GM08714 (cell line): Measurements from ENCODE around the gene SUPV3L1.

ENCODE experiments used
- H3K4me3 ChIP-seq: fragments of 200-500 bp; sonication (Bioruptor generic); 2 replicates; pipeline ENCODE4 v1.5.1; 2014; ENCODE audit warnings: mild to moderate bottlenecking, low read length, inconsistent platforms
- ZNF274 ChIP-seq: IDR thresholded peaks from 2 replicates; pipeline ENCODE4 v1.6.1; 2012; ENCODE audit warnings: mild to moderate bottlenecking, low read depth, low read length

The SUPV3L1 gene

DNA sequence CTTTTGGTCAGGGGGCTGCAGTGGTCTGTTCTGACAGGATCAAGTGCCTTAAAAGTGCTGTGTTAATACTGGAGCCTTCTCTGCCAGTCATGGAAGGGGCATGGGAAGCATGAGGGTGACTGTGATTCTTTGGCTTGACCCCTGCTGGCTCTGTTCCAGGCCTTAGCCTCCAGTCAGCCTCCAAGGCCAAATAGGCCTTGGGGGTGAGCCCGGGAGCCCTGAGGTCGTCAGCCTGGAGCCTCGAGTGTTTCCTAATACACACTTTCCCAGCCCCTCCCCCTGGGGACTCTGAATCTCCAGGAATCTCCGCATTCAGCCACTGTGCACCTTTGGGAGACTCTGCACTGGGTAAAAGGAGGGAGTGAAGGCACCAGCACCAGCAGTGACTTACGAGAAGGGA, 50.1 kb downstream of the SUPV3L1 start:
- no peak overlapping the region for H3K4me3 ChIP-seq
- TF ChIP-seq ZNF274, result no peak

DNA sequence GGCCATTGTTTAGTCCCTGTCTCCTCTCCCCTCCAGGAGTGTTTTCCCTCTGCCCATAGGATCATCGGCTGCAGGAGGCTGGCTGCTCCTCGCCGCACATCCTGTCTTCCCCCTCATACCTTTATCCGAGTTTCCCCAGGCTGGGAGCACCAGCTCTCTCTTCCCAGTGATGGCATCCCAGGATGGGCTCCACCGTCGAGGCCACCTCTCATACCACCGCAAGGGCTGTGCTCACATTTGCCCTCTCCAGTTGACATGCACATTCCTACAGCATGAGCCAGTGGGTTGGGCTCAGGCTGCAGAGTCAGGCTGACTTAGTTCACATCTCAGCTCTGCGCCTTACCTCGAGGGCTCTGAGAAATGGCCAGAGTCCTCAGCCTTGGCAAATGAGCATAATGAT, 52.2 kb downstream of the SUPV3L1 start:
- TF ChIP-seq ZNF274, result no peak
- H3K4me3 ChIP-seq, result no peak overlapping the region

DNA sequence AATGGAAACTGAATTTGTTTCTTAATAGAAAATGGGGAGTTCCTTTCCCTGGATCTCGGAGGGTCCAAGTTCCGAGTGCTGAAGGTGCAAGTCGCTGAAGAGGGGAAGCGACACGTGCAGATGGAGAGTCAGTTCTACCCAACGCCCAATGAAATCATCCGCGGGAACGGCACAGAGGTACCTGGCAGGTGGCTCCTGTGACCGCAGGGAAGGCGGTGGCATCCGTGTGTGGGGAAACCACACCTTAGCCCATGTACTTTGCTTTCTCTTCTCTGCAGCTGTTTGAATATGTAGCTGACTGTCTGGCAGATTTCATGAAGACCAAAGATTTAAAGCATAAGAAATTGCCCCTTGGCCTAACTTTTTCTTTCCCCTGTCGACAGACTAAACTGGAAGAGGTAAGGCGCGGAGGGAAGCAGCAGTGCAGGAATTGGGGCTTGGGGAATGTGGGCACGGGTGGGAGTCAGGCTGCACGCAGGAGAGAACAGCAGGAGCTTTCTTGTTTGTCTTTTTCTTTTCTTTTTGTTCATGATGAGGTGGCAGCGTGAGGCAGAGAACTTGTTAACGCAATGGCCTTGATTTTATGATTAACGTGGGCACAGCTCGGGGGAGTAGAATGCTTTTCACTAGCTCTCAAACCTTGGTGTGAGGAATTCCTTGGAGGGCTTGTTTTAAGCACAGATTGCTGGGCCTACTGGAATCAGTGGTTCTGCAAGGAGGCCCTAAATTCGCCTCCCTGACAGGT, 52.9 kb downstream of the SUPV3L1 start:
- TF ChIP-seq ZNF274, result no peak
- H3K4me3 ChIP-seq, result no peak overlapping the region

DNA sequence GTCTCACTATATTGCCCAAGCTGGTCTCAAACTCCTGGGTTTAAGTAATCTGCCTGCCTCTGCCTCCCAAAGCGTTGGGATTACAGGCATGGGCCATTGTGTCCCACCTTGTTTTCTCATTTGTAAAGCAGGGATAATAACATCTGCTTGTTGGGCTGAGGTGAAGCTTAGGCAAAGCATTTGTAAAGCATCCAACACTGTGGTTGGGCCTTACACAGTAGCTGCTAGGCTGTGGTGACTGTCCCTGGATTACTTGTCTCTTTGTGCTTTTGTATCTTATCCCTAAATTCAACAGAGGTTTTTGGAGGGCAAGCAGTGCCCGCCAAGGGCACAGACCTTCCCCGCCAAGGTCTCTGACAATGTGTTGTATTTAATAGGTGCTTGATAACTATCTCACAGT, 54.4 kb downstream of the SUPV3L1 start:
- H3K4me3 ChIP-seq, result no peak overlapping the region
- no peak for TF ChIP-seq ZNF274

DNA sequence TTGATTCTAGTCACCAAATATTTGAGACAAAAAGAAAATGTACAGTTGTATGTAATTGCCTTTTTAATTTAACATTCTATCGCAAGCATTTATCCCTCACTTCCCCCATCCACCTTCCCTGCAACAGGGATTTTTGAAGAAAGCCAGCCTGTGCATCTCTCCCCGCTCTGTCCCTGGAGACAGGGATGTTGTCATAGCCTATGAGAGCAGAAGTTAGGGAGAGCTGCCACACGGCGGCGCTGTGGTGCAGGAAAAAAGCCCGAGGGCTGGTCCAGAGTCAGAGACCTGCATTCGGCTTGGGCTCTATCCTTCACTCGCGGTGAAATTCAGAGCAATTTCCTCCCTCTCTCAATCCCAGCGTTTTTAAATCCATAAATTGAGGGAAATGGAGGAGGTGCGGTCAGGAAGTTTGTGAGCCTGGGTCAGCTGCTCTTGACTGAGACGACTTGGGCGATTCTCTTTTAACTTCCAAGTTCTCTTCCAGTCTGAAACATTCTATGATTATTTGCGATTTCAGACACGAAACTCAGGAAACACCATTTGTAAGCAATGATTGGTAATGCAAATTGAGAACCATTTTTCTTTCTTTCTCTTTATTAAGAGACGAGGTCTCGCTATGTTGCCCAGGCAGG, 57.6 kb downstream of the SUPV3L1 start:
- TF ChIP-seq ZNF274, result no peak
- H3K4me3 ChIP-seq, result no peak overlapping the region

DNA sequence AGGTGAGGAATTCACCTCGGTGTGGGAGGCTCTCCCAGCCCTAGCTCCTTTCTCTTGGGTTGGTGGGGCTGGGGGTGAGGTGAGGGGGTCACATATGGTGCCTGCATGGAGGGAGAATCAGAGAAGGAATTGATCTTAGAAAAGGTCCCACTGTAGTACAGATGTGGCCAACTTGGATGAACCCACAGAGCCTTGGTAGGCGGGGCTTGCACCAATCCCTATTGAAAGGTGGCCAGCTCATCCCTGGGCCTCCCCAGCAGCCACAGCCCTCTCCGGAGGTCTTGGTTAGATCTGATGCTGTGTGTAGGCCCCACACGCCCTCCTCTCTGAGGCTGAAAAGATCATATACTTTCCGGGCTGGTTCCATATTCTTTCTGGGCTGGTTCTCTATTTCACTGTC, 59.1 kb downstream of the SUPV3L1 start:
- no peak overlapping the region for H3K4me3 ChIP-seq
- no peak for TF ChIP-seq ZNF274

DNA sequence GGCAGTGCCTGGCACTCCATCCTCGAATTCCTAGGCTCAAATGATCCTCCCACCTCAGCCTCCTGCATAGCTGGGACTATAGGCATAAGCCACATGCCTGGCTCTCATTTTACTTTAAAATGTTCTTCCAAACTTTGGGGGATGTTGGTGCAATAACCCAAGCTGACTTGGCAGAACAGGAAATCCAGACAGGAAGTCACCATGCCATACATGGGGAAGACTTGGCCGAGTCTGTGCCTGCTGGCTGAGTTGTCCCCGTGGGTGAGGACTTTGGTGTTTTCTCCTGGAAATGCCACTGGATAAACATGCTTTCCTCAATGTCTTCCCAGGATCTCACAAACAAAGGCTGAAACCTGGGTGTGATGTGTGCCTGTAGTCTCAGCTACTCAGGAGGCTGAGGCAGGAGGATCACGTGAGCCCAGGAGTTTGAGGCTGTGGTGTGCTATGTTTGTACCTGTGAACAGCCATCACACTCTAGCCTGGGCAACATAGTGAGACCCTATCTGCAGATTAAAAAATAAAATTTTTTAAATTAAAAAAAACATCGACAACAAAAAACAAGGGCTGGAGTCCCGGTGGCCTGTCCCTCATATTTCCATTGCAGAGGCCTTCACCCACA, 59.9 kb downstream of the SUPV3L1 start:
- no peak overlapping the region for H3K4me3 ChIP-seq
- no peak for TF ChIP-seq ZNF274

DNA sequence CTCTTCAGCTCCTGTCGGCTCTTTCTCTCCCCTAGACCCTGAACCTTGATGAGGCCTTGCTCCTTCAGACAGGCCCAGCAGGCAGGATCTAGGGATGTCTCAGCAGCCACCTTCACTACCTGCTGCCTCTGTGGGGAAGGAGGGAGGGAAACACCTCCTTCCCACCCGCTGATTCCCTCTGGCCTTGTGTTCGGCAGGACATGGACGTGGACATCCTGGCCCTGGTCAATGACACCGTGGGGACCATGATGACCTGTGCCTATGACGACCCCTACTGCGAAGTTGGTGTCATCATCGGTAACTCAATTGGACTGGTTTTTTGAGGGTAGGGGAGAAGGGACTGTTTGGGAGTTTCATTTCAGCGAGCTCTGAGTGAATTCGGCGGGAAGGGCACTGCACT, 60.4 kb downstream of the SUPV3L1 start:
- no peak for TF ChIP-seq ZNF274
- no peak overlapping the region for H3K4me3 ChIP-seq

DNA sequence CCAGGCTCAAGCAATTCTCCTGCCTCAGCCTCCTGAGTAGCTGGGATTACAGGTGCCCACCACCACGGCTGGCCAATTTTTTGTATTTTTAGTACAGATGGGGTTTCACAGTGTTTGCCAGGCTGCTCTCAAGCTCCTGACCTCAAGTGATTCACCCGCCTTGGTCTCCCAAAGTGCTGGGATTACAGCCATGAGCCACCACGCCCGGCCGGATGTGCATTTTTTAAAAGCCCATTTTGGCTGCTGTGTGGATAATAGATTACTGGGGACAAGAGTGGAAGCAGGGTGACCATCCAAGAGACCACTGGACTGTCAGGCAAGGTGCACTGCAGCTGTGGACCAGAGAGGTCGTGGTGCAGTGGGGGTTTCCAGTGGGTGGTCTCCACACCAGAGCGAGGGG, 61.5 kb downstream of the SUPV3L1 start:
- no peak for TF ChIP-seq ZNF274
- H3K4me3 ChIP-seq, result no peak overlapping the region

DNA sequence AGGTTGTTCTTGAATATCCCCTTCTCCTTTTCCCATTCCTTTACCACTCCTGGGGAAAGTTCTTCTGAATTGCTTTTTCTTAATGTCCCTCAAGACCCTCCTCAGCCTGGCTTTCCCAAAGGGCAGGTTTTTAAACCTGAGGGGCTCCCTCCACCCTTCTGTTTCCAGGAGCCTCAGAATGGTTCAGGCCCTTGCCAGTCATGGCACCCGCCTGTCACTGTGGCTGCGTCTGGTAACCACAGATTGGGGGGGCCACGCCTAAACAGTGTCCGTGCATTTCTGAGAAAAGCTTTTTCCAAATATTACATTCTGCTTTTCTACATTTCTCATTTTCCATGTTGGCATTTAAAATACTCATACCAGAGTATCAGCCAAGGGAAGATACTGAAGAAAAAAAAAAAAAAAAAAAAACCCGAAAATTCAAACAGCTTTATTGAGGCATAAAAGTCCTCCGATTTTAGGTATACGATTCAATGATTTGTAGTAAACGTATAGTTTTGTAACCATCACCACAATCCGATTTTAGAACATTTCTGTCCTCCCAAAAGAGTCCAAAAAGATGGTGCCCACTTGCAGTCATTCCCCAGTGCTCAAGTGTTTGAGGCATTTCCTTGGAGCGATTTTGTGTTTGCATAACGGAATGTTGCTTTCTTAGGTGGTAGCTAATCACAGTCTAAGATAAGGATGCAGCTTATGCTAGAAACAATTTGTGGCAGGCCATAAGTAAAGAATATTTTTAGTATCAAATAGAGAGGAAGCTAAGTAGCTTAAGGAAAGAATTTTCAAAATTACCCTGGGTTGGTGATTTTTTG, 62.2 kb downstream of the SUPV3L1 start:
- TF ChIP-seq ZNF274, result no peak
- no peak overlapping the region for H3K4me3 ChIP-seq

DNA sequence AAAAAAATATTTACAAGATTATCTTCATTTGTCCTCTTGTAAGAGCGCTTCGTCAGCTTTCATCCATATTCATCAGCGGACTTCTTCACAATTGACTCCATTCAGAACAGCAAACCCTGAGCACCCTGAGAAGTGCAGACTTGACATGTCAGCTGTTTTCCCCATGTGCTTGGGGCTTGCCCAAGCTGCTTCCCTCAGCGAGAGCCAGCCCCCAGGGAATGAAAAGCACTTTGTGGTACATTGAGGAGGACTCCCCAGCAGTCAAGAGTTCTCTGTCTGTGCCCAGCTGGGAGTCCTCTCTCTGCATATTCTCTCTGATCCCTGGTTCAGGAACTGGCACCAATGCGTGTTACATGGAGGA, 62.8 kb downstream of the SUPV3L1 start:
- H3K4me3 ChIP-seq, result no peak overlapping the region
- TF ChIP-seq ZNF274, result no peak

DNA sequence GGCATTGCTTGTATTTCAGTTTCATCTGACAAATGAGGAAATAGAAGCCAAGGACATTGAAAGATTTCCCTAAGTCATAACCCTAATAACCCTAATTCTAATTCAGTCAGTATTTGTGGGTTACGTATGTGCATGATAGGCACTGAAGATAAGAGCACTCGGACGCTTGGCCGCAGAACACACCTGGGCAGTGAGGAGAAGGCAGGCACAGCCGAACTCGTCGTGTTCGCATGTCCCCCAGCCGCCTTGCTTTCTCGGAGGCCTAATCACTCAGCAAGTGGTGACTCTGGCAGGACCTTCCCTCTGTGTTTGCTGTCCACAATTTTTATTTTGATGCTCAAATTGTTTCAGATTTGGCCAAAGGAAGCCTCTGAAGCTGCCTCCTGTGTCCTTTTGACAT, 63.8 kb downstream of the SUPV3L1 start:
- no peak for TF ChIP-seq ZNF274

DNA sequence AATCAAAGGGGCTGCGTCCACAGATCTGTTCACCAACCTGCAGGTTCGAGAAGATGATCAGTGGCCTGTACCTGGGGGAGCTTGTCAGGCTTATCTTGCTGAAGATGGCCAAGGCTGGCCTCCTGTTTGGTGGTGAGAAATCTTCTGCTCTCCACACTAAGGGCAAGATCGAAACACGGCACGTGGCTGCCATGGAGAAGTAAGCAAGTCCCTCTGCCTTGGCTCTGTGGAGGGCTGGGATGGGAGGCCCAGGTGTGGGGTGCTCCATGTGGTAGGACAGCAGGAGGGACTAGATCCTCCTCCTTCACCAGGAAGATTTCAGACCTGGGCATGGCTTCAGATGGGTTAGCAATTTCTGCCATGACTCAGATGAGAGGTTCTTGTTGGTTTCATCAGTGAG, 66.0 kb downstream of the SUPV3L1 start:
- TF ChIP-seq ZNF274, result no peak
- H3K4me3 ChIP-seq, result no peak overlapping the region

More for the DNA sequence above, 63.8 kb downstream of the SUPV3L1 start:
- H3K4me3 ChIP-seq, result no peak overlapping the region

DNA sequence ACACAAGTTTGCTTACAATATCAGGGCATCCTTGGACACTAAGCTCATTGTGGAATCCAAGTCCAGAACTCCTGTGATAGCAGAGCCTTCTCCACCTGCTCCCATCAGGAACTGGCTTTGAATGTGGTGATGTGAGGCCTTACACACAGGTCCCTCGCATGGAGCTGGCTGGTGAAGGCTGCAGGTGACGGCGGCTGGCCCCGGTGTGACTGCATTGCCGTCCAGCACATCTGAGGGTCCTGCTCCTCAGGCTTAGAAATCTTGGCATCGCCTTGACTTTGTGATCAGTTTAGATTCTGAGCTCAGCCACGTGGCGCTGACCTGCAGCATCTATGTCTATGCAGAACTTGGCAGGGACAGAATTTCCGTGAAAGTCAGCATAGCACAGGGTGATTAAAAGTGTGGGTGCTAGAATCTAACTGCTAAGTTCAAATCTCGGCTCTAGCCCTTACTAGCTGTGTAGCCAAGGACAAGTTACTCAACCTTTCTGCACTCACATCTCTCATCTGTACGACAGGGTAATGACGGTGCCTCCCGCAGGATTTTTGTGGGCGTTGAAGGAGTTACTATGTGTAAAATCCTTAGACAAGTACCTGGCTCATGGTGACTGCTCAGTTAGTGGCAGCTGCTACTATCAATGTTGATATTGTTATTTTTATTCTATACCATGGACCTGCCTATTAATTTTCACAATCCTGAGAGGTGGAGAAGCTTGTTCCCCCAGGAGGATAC, 66.7 kb downstream of the SUPV3L1 start:
- TF ChIP-seq ZNF274, result no peak
- H3K4me3 ChIP-seq, result no peak overlapping the region
